HG02938 (cell line): ENCODE results near the gene HAPSTR1.
"Not testable (repeated sequence)": the region's sequence is repeated elsewhere in the genome, so short reads cannot be mapped to it uniquely, and the experiment has no call there.

Experiments
- ATAC-seq: cut with Tn5 transposase; IDR thresholded peaks from one replicate; pipeline ENCODE4 v1.9.1; 2021; ENCODE audit warnings: mild to moderate bottlenecking, moderate library complexity; ENCODE audit not compliant: unreplicated experiment

HAPSTR1 gene

GRCh38 chr16:9070254-9070653, 21.2 kb upstream of the HAPSTR1 start:
- no peak for ATAC-seq

- no peak for ATAC-seq
These were observed 20.1 kb upstream of the HAPSTR1 start for GRCh38 chr16:9071377-9071776.

GRCh38 chr16:9072806-9073341, 18.6 kb upstream of the HAPSTR1 start:
- peak; percentile 75 for ATAC-seq

GRCh38 chr16:9075299-9076071, 16.0 kb upstream of the HAPSTR1 start:
- ATAC-seq = no peak

- ATAC-seq = no peak
These were observed 14.2 kb upstream of the HAPSTR1 start for GRCh38 chr16:9077091-9077809.

DNA sequence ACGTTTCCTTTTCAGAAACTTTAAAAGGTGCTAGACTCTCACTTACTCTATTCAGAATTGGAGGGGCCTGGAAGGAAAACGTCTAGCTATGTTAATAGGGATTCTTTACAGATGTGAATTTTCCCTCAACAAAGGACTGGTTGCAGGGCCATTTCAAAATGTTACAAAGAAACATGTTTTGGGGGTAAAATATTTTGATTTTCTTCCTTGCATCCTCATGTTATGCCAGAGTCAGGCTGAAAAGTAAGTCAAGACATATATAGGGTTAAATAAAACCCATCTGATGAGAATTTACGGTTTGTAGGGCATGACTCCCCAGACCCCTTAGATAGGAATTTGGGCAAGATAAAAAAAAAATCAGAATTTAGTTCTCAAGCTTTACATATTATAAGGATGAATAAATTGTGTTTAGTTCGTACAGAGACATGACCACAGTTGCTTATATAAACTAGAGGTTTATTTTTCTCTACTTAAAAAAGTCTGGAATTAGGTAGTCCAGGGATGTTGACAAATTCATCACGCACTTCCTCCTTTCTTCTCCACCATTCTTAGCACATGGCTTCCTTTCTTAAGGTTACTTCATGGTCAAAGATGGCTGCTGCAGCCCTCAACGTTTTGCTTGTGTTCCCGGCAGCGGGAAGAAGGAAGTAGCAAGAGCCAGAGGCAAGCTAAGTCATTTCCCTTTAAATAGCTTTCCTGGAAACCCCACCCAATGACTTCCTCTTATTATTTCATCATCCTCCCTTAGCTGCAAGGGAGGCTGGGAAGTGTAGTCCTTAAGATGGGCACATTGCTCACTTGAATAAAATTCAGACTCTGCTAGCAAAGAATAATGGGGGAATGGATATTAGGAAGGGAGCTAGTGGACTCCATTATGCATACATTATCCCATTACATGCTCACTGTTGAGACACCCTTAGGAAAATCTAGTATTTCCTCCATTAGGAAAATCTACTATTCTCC, 12.7 kb upstream of the HAPSTR1 start:
- not testable (repeated sequence) for ATAC-seq

GRCh38 chr16:9079430-9079812, 12.0 kb upstream of the HAPSTR1 start:
- no peak for ATAC-seq

GRCh38 chr16:9081158-9081557, 10.3 kb upstream of the HAPSTR1 start:
- ATAC-seq = no peak

DNA sequence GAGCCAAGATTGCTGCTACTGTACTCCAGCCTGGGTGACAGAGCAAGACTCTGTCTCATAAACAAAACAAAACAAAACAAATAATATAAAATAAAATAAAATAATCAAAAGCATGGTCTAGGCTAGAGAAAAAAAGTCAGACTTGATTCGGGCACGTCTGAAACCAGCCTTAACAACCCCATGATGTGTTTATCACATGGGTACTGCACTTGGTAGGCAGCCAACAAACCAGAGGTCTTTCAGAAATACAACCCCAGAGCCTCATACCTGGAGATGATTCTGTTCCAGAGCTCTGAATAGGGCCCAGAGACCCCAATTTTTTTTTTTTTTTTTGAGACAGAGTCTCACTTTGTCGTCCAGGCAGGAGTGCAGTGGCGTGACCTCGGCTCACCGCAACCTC, 9.6 kb upstream of the HAPSTR1 start:
- ATAC-seq = no peak

- ATAC-seq = no peak
These were observed 9.0 kb upstream of the HAPSTR1 start for GRCh38 chr16:9082422-9082821.

GRCh38 chr16:9087733-9088132, 3.7 kb upstream of the HAPSTR1 start:
- not testable (repeated sequence) for ATAC-seq

- no peak for ATAC-seq
These were observed 2.6 kb upstream of the HAPSTR1 start for GRCh38 chr16:9088848-9089247.

DNA sequence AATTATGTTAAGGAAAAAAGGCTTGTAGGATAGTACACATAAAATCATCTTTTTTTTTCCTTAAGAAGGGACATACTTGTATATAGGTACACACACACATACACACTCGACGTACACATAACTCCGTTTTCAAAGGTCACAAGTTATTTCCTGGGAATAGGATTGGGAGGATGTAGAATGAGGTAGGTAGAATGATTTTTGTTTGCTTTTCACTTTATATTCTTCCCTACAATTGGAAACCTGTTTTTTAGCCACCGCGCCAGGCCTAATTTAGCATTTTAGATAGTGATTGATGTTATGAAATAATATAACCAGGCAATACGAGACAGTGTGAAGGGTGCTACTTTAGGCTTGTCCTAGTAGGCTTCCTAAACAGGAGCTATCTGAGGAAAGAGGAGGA, 1.8 kb upstream of the HAPSTR1 start:
- no peak for ATAC-seq

DNA sequence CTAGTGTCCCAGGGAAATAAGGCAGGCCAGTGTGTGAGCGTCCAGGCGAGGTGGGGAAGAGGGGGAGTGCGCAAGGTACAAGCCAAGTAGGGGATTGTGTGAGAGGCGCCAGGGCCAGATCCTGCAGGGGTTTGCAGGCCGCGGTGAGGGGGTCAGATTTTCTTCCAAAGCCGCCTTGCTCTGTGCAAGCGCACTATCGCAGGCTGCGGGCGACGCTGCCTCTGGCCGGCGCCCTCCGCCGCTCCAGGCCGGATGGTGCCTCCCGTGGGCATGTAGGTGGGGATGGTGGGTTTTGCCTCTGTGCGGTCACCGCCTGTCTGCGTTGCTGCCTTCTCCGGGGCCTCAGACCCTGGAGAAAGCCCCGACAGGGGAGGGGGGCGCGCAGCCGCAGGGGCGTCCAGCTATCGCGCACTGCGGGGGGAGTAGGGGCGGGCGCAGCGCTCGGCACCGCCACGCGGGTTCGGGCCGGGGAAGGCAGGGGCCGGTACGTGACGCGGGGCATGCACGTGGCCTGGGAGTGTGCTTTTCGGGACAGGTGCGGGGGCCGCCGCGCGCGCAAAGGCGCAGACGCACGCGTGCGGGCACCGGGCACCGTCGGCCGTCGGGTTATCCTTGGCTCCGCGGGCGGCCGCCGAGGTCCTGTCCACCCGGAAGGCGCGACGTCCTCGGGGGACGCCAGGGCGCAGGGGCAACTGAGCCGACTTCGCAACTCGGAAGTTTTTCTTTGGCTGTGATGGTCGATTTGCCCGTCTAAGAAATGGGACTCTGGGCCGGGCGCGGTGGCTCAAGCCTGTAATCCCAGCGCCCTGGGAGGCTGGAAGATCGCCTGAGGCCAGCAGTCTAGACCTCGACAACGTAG, 1.1 kb upstream of the HAPSTR1 start:
- no peak for ATAC-seq

GRCh38 chr16:9091867-9092281, 430 bp downstream of the HAPSTR1 start:
- ATAC-seq = peak; percentile 8

DNA sequence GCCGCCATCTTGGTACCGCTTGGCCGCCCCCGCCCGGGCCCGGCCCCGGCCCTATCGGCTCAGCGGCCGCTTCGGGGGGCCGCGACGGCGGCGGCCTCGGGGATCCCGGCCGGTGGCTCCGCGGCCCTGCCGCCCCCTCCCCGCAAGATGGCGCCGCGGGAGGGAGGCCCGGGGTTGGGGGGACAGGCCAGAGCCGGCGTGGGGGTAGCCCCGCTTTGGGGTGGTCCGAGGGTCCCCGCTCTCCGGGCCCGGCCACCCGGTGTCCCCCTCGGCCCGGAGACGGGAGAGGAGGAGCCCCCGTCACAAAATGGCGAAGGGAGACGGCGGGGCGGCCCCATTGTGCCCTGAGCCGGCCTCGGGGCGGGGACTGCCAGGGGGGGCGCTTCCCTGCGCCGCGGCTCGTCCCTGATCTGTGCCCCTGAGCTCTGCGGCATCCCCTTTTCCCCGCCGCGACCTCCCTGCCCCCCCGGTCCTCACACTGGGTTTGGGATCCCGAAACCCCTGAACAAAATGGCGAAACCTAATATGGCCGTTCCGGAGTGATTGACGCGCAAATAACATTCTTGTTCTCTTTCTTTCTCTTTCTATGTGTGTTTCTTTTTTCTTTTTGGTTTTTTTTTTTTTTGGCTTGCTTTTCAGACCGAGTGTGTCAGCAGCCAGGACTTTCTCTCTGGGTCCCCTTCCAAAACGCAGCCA, 986 bp downstream of the HAPSTR1 start:
- ATAC-seq = peak; percentile 2

DNA sequence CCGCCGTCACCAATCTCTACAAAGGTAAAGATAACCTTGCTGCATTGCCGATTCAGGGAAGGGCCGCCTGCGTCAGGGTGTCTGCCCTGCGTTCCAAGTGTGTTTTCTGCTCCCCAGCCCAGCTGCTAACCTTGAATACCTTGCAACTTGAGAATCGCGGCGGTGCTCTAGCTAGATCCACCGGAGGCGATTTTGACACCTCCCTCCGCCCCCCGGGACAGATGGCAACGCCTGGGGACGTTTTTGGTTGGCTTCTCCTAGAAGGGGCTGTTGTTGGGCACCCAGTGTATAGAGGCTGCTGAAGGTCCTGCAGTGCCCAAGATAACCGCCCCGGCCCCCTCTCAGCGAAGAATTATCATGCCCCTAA, 1.5 kb downstream of the HAPSTR1 start:
- ATAC-seq = no peak

- ATAC-seq = no peak
These were observed 2.8 kb downstream of the HAPSTR1 start for GRCh38 chr16:9094011-9094846.

DNA sequence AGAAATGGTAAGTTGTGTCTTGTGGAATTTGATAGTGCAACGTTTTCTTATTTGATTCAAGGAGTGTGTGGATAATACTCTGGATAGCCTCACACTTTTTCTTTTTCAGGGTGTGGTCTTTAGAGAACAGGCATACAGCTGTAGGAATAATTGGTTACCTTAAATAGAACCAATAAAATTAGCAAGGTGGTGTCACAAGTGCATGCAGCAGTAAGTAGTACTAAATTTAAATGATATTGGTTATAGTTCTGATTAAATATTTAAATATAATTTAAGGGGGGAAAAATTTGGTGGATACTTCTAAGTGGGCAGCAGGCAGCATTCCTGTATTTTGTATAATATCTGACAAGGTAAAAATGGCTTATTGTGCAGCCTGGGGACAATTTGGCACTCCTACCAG, 3.7 kb downstream of the HAPSTR1 start:
- no peak for ATAC-seq
